H1 (cell line): ENCODE measurements around the gene GRAMD4. TPM values are rescaled to one million over a fixed set of nuclear protein-coding genes. Genes with fewer than 3 reads are reported as not detected.

Experiments
- CTCF ChIA-PET: fragments of 300-600 bp; sonication (Branson Sonifier 250); formaldehyde crosslinking; loops from one replicate; lab custom pipeline; 2021; ENCODE audit not compliant: partially characterized antibody; lab: Charles Lee
- POLR2A ChIA-PET: fragments of 300-600 bp; sonication (Branson Sonifier 250); formaldehyde crosslinking; loops from one replicate; lab custom pipeline; 2021; ENCODE audit warnings: inconsistent platforms; ENCODE audit not compliant: partially characterized antibody; lab: Charles Lee
- DNase-seq, 2 experiments: peaks; one replicate each; pipeline versions ENCODE4 v3.0.0 to v3.0.0-alpha.2; 2010 to 2022; ENCODE audit warnings: low spot score in 2 of 2, low read depth in 1 of 2, mixed read lengths in 1 of 2
- FAIRE-seq: peaks from 2 replicates; lab custom pipeline; 2011; peaks lifted over from hg19 to GRCh38; lab: Jason Lieb, UNC
- H2AFZ ChIP-seq: 2 replicates; pipeline ENCODE4 v1.8.1; 2012; ENCODE audit warnings: low read length, inconsistent platforms
- H2AK5ac ChIP-seq: 2 replicates; pipeline ENCODE4 v1.6.1; 2013; ENCODE audit warnings: low read depth, low read length
- H2BK120ac ChIP-seq: replicated peaks from 2 replicates; pipeline ENCODE3; 2013; ENCODE audit warnings: low read depth, low read length, inconsistent platforms
- H2BK12ac ChIP-seq: 2 replicates; pipeline ENCODE4 v1.6.1; 2013; ENCODE audit warnings: low read depth, low read length
- H2BK15ac ChIP-seq: 2 replicates; pipeline ENCODE4 v1.6.1; 2013; ENCODE audit warnings: low read length
- H2BK20ac ChIP-seq: 2 replicates; pipeline ENCODE4 v1.6.1; 2013; ENCODE audit warnings: low read length
- H2BK5ac ChIP-seq: 2 replicates; pipeline ENCODE4 v1.6.1; 2013; ENCODE audit warnings: low read depth, low read length
- H3K14ac ChIP-seq: 2 replicates; pipeline ENCODE4 v1.6.1; 2013; ENCODE audit warnings: inconsistent platforms; ENCODE audit not compliant: insufficient read length
- H3K18ac ChIP-seq: 2 replicates; pipeline ENCODE4 v1.6.1; 2013; ENCODE audit warnings: low read length; ENCODE audit errors: extremely low read depth
- H3K23ac ChIP-seq: 2 replicates; pipeline ENCODE4 v1.6.1; 2013; ENCODE audit warnings: inconsistent platforms; ENCODE audit not compliant: insufficient read length
- H3K23me2 ChIP-seq: 2 replicates; pipeline ENCODE4 v1.6.1; 2013; ENCODE audit warnings: low read depth, low read length
- H3K27ac ChIP-seq: 2 replicates; pipeline ENCODE4 v1.6.1; 2011; ENCODE audit warnings: low read depth, low read length, inconsistent platforms
- H3K27me3 ChIP-seq, 4 experiments: replicated peaks in 1 of 4; 1 replicate in 1 of 4; 2 replicates in 3 of 4; pipeline versions ENCODE4 v1.6.1 to v1.8.1; 2011 to 2013; ENCODE audit warnings: low read length in 3 of 4, mild to moderate bottlenecking in 3 of 4, inconsistent platforms in 2 of 4, mixed read lengths in 2 of 4, moderate library complexity in 1 of 4; ENCODE audit not compliant: control insufficient read depth in 3 of 4, insufficient read depth in 3 of 4; ENCODE audit errors: extremely low read depth in 1 of 4
- H3K36me3 ChIP-seq, 4 experiments: 2 replicates each; pipeline versions ENCODE4 v1.6.1 to v1.8.1; 2011 to 2013; ENCODE audit warnings: mild to moderate bottlenecking in 4 of 4, low read length in 3 of 4, moderate library complexity in 2 of 4, control low read depth in 1 of 4, inconsistent platforms in 1 of 4; ENCODE audit not compliant: insufficient read depth in 4 of 4, control insufficient read depth in 2 of 4
- H3K4ac ChIP-seq: replicated peaks from 2 replicates; pipeline ENCODE3; 2013; ENCODE audit warnings: low read length, low read depth, mixed read lengths, inconsistent platforms; ENCODE audit not compliant: insufficient read length
- H3K4me1 ChIP-seq, 4 experiments: replicated peaks in 1 of 4; 1 replicate in 1 of 4; 2 replicates in 3 of 4; pipeline versions ENCODE4 v1.6.1 to v1.8.1; 2011 to 2013; ENCODE audit warnings: low read length in 3 of 4, inconsistent platforms in 2 of 4, mixed read lengths in 1 of 4; ENCODE audit not compliant: insufficient read depth in 4 of 4, control insufficient read depth in 3 of 4
- H3K4me2 ChIP-seq, 2 experiments: 2 replicates each; pipeline versions ENCODE4 v1.6.1 to v1.8.1; 2011 to 2013; ENCODE audit warnings: low read depth in 2 of 2, low read length in 2 of 2, control low read depth in 1 of 2, inconsistent platforms in 1 of 2, mild to moderate bottlenecking in 1 of 2; ENCODE audit not compliant: insufficient read depth in 1 of 2
- H3K4me3 ChIP-seq, 4 experiments: fragments of 200-600, 300-600 bp in 1 of 4; sonication (generic), shearing (Covaris generic), sonication (Bioruptor Twin) in 1 of 4; 2 replicates each; pipeline versions ENCODE4 v1.5.1 to v1.8.1; 2011 to 2016; ENCODE audit warnings: low read length in 4 of 4, low read depth in 3 of 4, control low read depth in 2 of 4, inconsistent platforms in 2 of 4, mild to moderate bottlenecking in 2 of 4, mixed read lengths in 1 of 4, moderate library complexity in 1 of 4; ENCODE audit not compliant: insufficient read depth in 2 of 4; ENCODE audit errors: extremely low read depth in 1 of 4
- H3K56ac ChIP-seq: replicated peaks from 2 replicates; pipeline ENCODE3; 2013; ENCODE audit warnings: low read depth, mild to moderate bottlenecking, mixed read lengths, low read length, inconsistent platforms; ENCODE audit not compliant: insufficient read length
- H3K79me1 ChIP-seq: 2 replicates; pipeline ENCODE4 v1.6.1; 2013; ENCODE audit warnings: low read depth, low read length, control low read depth
- H3K79me2 ChIP-seq, 2 experiments: 2 replicates each; pipeline versions ENCODE4 v1.6.1 to v1.8.1; 2012 to 2013; ENCODE audit warnings: low read length in 2 of 2, mild to moderate bottlenecking in 2 of 2, inconsistent platforms in 1 of 2; ENCODE audit not compliant: insufficient read depth in 2 of 2, control insufficient read depth in 1 of 2
- H3K9ac ChIP-seq, 4 experiments: replicated peaks in 1 of 4; 1 replicate in 1 of 4; 2 replicates in 3 of 4; pipeline versions ENCODE4 v1.6.1 to v1.8.1; 2011 to 2013; ENCODE audit warnings: low read depth in 3 of 4, low read length in 3 of 4, control low read depth in 2 of 4, mild to moderate bottlenecking in 2 of 4, moderate library complexity in 2 of 4, inconsistent platforms in 1 of 4; ENCODE audit errors: extremely low read depth in 1 of 4
- H3K9me3 ChIP-seq, 2 experiments: 2 replicates each; pipeline versions ENCODE4 v1.6.1 to v1.8.1; 2012 to 2013; ENCODE audit warnings: mild to moderate bottlenecking in 2 of 2, moderate library complexity in 2 of 2, control low read depth in 1 of 2, inconsistent platforms in 1 of 2, low read depth in 1 of 2, low read length in 1 of 2, mixed read lengths in 1 of 2; ENCODE audit not compliant: insufficient read depth in 2 of 2
- H4K20me1 ChIP-seq, 2 experiments: replicated peaks in 1 of 2; 2 replicates each; pipeline versions ENCODE3 to v1.8.1; 2011 to 2013; ENCODE audit warnings: inconsistent platforms in 2 of 2, low read length in 2 of 2, mild to moderate bottlenecking in 1 of 2; ENCODE audit not compliant: insufficient read depth in 2 of 2, control insufficient read depth in 1 of 2
- H4K5ac ChIP-seq: 2 replicates; pipeline ENCODE4 v1.6.1; 2013; ENCODE audit warnings: low read length, low read depth, mixed read lengths, inconsistent platforms; ENCODE audit not compliant: insufficient read length
- H4K8ac ChIP-seq: 2 replicates; pipeline ENCODE4 v1.8.0; 2013; ENCODE audit warnings: mild to moderate bottlenecking, moderate library complexity, low read length, inconsistent platforms; ENCODE audit not compliant: insufficient read depth; ENCODE audit errors: extremely low read depth
- H4K91ac ChIP-seq: replicated peaks from 2 replicates; pipeline ENCODE3; 2013; ENCODE audit warnings: low read length, mixed read lengths, inconsistent platforms; ENCODE audit not compliant: insufficient read length
- BRCA1 ChIP-seq: IDR thresholded peaks from 2 replicates; pipeline ENCODE4 v1.6.1; 2012; ENCODE audit warnings: low read depth, low read length, improper control_type of control experiment
- CTCF ChIP-seq, 3 experiments: IDR thresholded peaks; 1 replicate in 2 of 3; 2 replicates in 1 of 3; pipeline versions ENCODE4 v1.5.1 to v1.6.1; 2011; ENCODE audit warnings: low read length in 3 of 3, mild to moderate bottlenecking in 3 of 3, inconsistent platforms in 2 of 3, low read depth in 1 of 3, moderate library complexity in 1 of 3; ENCODE audit not compliant: insufficient read depth in 1 of 3; ENCODE audit errors: control extremely low read depth in 1 of 3
- EP300 ChIP-seq, 2 experiments: IDR thresholded peaks; 1 replicate in 1 of 2; 2 replicates in 1 of 2; pipeline ENCODE4 v1.6.1; 2011 to 2012; ENCODE audit warnings: low read depth in 2 of 2, low read length in 2 of 2, mild to moderate bottlenecking in 2 of 2, borderline replicate concordance in 1 of 2, inconsistent platforms in 1 of 2, moderate library complexity in 1 of 2
- FOSL1 ChIP-seq: IDR thresholded peaks from 2 replicates; pipeline ENCODE4 v1.6.1; 2011; ENCODE audit warnings: mild to moderate bottlenecking, low read depth, low read length, moderate library complexity; ENCODE audit not compliant: insufficient read depth
- JUND ChIP-seq: IDR thresholded peaks from 2 replicates; pipeline ENCODE4 v1.6.1; 2011; ENCODE audit warnings: mild to moderate bottlenecking, improper control_type of control experiment, low read length
- MAX ChIP-seq: IDR thresholded peaks from 2 replicates; pipeline ENCODE4 v1.6.1; 2012; ENCODE audit warnings: inconsistent platforms
- SP1 ChIP-seq: IDR thresholded peaks from 2 replicates; pipeline ENCODE4 v1.6.1; 2011; ENCODE audit warnings: low read depth, low read length
- TAF1 ChIP-seq: IDR thresholded peaks from 2 replicates; pipeline ENCODE4 v1.6.1; 2011; ENCODE audit warnings: mild to moderate bottlenecking, low read depth, low read length
- WGBS, 2 experiments: shearing (Covaris generic) in 1 of 2; methylation state at CpG; one replicate each; pipeline versions ENCODE4 v1.1.6 to v1.1.7; 2013 to 2015; ENCODE audit warnings: low lambda C conversion rate in 2 of 2, mixed read lengths in 2 of 2, inconsistent platforms in 1 of 2, low coverage in 1 of 2, missing lambda C conversion rate in 1 of 2; ENCODE audit not compliant: insufficient replicate concordance in 2 of 2, insufficient coverage in 1 of 2, insufficient read length in 1 of 2; ENCODE audit errors: extremely low coverage in 1 of 2, missing lambda C conversion rate in 1 of 2; 5-methylcytosine and 5-hydroxymethylcytosine counted together
- polyA plus RNA-seq, 7 experiments: library from polyadenylated mRNA; depleted of rRNA in 3 of 7; stranded (reverse) in 5 of 7; unstranded in 2 of 7; fragments of >200 nt in 5 of 7; fragments of 200-250 nt in 2 of 7; gene quantifications; 1 replicate in 5 of 7; 2 replicates in 1 of 7; 4 replicates in 1 of 7; pipeline versions ENCODE4 v1.2.1 to v1.2.3, GENCODE V29; 2011 to 2013; ENCODE audit warnings: missing spikeins in 2 of 7, mixed read lengths in 2 of 7
- total RNA-seq: library from RNA; stranded (reverse); fragmentation: NEBNext Ultra II Directional; extraction: Animal tissue kit (Norgen Biotek cat#: 25700); gene quantifications from 2 replicates; pipeline ENCODE4 v1.2.1, GENCODE V29; 2021

Gene GRAMD4
- total and polyA plus RNA-seq, 2 of the 8 experiments (the other 6 are each of a cell fraction or from before 2014, with no cell fraction given): 7.9 to 25.6 TPM

GRCh38 chr22:46576556-46577367 is 43.4 kb upstream of the GRAMD4 start:
- H3K79me2 ChIP-seq: peaks cover 0 to 6% of the 10 kb centered on the region in 2 experiments; a peak in 1 of 4 replicates
- no peak overlapping the region for H2AFZ ChIP-seq
- peak overlapping the region in 3 of 4 experiments; percentile 42 to 83 (median 61); a peak in 5 of 7 replicates for H3K9ac ChIP-seq
- H2BK120ac ChIP-seq: no peak overlapping the region
- DNase-seq: no peak
- H2AK5ac ChIP-seq: no peak overlapping the region
- H3K9me3 ChIP-seq: no peaks in the 10 kb centered on the region
- peaks cover 14% of the 10 kb centered on the region for H3K79me1 ChIP-seq
- no peak overlapping the region for H3K27ac ChIP-seq
- H3K4me3 ChIP-seq: peak overlapping the region; percentile 34 to 72 (median 49); a peak in 7 of 8 replicates
- no peak overlapping the region for H4K5ac ChIP-seq
- peaks cover 9% of the 10 kb centered on the region; the same call in 1 of the 2 replicates for H3K23me2 ChIP-seq
- peaks cover 0 to 27% (median 17%) of the 10 kb centered on the region in 4 experiments; a peak in 6 of 7 replicates for H3K4me1 ChIP-seq
- H2BK15ac ChIP-seq: no peak overlapping the region; the same call in 1 of the 2 replicates
- H4K8ac ChIP-seq: peak overlapping the region; percentile 80
- no peak for FAIRE-seq
- no peak overlapping the region for H2BK12ac ChIP-seq
- no peak overlapping the region for H2BK20ac ChIP-seq
- peaks cover 0 to 11% (median 5%) of the 10 kb centered on the region in 4 experiments; a peak in 4 of 7 replicates for H3K27me3 ChIP-seq
- no peak overlapping the region for H3K18ac ChIP-seq
- H3K4ac ChIP-seq: no peak overlapping the region
- H3K36me3 ChIP-seq: no peaks in the 10 kb centered on the region
- ChIA-PET POLR2A (interaction anchor here (0.7 to 3.6 kb wide), 4 partner anchors 8 to 159 kb away, joined by 3 to 11 read pairs (median 5); no protein-coding TSS in a partner anchor), CTCF (interaction anchor here (2.1 kb wide), 1 partner anchor 13 kb away, joined by 15 read pairs; no protein-coding TSS in a partner anchor)
- peaks cover 0 to 8% of the 10 kb centered on the region in 2 experiments for H4K20me1 ChIP-seq
- H3K4me2 ChIP-seq: peak overlapping the region; percentile 71 to 78
- H3K14ac ChIP-seq: no peak overlapping the region
- WGBS, 2 experiments: 3% methylated on average over 32 of the region's 142 CpGs; no CpG with 5 or more reads in 1 of the 2 experiments
- no peak overlapping the region for H2BK5ac ChIP-seq
- no peak overlapping the region for H3K23ac ChIP-seq
- H4K91ac ChIP-seq: peak overlapping the region; percentile 80
- no peak overlapping the region for H3K56ac ChIP-seq
- no peak for TF ChIP-seq SP1
- no peak for TF ChIP-seq EP300 (IDR thresholded peaks at IDR 0.05; ENCODE audit: borderline replicate concordance in 1 of 2, low read depth in 2 of 2, low read length in 2 of 2)
- TF ChIP-seq JUND: no peak
- TF ChIP-seq TAF1: no peak
- TF ChIP-seq MAX: peak; percentile 25; the same call in 1 of the 2 replicates
- no peak for TF ChIP-seq CTCF (IDR thresholded peaks at IDR 0.05; ENCODE audit: control extremely low read depth in 1 of 3, insufficient read depth in 1 of 3, low read depth in 1 of 3, low read length in 3 of 3)
- no peak for TF ChIP-seq BRCA1
- no peak for TF ChIP-seq FOSL1
